H1 (cell line): Measurements from ENCODE around the gene HACL1.

Experiments used
- CBX5 ChIP-seq: fragments of 300-800, 300-1000 bp; sonication (generic); IDR thresholded peaks from 2 replicates; pipeline ENCODE4 v1.7.1; 2016; ENCODE audit warnings: antibody characterized with exemption, low read length, low read depth
- CTCF ChIP-seq, 3 experiments: IDR thresholded peaks; 1 replicate in 2 of 3; 2 replicates in 1 of 3; pipeline versions ENCODE4 v1.5.1 to v1.6.1; 2011; ENCODE audit warnings: low read length in 3 of 3, mild to moderate bottlenecking in 3 of 3, inconsistent platforms in 2 of 3, low read depth in 1 of 3, moderate library complexity in 1 of 3; ENCODE audit not compliant: insufficient read depth in 1 of 3; ENCODE audit errors: control extremely low read depth in 1 of 3
- JUND ChIP-seq: IDR thresholded peaks from 2 replicates; pipeline ENCODE4 v1.6.1; 2011; ENCODE audit warnings: mild to moderate bottlenecking, improper control_type of control experiment, low read length
- POLR2AphosphoS5 ChIP-seq: IDR thresholded peaks from 2 replicates; pipeline ENCODE4 v1.6.1; 2011; ENCODE audit warnings: low read depth, low read length
- TCF12 ChIP-seq: IDR thresholded peaks from 2 replicates; pipeline ENCODE4 v1.6.1; 2011; ENCODE audit warnings: low read depth, mild to moderate bottlenecking, low read length
- TF ChIP-seq, protein P1 (sequence below): IDR thresholded peaks from 2 replicates; pipeline ENCODE4 v1.6.1; 2011; ENCODE audit warnings: low read depth, mild to moderate bottlenecking, low read length; ENCODE audit not compliant: insufficient read depth

GRCh38 chr3:15638891-15639262 is 37.5 kb upstream of the HACL1 start:
- TF ChIP-seq, protein P1, sequence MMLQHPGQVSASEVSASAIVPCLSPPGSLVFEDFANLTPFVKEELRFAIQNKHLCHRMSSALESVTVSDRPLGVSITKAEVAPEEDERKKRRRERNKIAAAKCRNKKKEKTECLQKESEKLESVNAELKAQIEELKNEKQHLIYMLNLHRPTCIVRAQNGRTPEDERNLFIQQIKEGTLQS: no peak
- no peak for TF ChIP-seq JUND
- TF ChIP-seq TCF12: no peak
- TF ChIP-seq CBX5: no peak
- no peak for TF ChIP-seq POLR2AphosphoS5
- no peak for TF ChIP-seq CTCF (IDR thresholded peaks at IDR 0.05; ENCODE audit: control extremely low read depth in 1 of 3, insufficient read depth in 1 of 3, low read depth in 1 of 3, low read length in 3 of 3)
